IMR-90 (cell line): ENCODE data around the gene ZRSR2. TPM values are rescaled to one million over a fixed set of nuclear protein-coding genes. Genes with fewer than 3 reads are reported as not detected.

Experiments used
- ATAC-seq: fragments of 200-7000 bp; cut with Tn5 transposase; 2 replicates; pipeline ENCODE4 v1.9.1; 2020; ENCODE audit warnings: low read depth, mild to moderate bottlenecking, moderate library complexity
- BruUV-seq: library from RNA; stranded (reverse); fragments of 400-500 nt; replicated peaks from 2 replicates; lab custom pipeline; 2021; lab: Mats Ljungman, UMichigan
- CTCF ChIA-PET: fragments of 300-600 bp; formaldehyde crosslinking; extraction: SDS; loops from one replicate; lab custom pipeline; 2021; ENCODE audit warnings: antibody characterized with exemption; lab: Yijun Ruan, JAX
- POLR2A ChIA-PET: fragments of 300-600 bp; sonication (Branson Sonifier 250); formaldehyde crosslinking; loops from one replicate; lab custom pipeline; 2022; ENCODE audit warnings: antibody characterized with exemption; ENCODE audit not compliant: unreplicated experiment; lab: Charles Lee
- DNase-seq: peaks from one replicate; pipeline ENCODE4 v3.0.0; 2013
- H2AFZ ChIP-seq: replicated peaks from 2 replicates; pipeline ENCODE3; 2013; ENCODE audit warnings: low read length, mild to moderate bottlenecking; ENCODE audit not compliant: poor library complexity
- H2AK5ac ChIP-seq: 2 replicates; pipeline ENCODE4 v1.6.1; 2013; ENCODE audit warnings: low read depth, low read length, inconsistent platforms
- H2AK9ac ChIP-seq: replicated peaks from 2 replicates; pipeline ENCODE3; 2013; ENCODE audit warnings: mild to moderate bottlenecking, low read depth, low read length, moderate library complexity; ENCODE audit not compliant: poor library complexity
- H2BK120ac ChIP-seq: 2 replicates; pipeline ENCODE4 v1.6.1; 2013; ENCODE audit warnings: low read depth, low read length, inconsistent platforms
- H2BK15ac ChIP-seq: 3 replicates; pipeline ENCODE4 v1.6.1; 2013; ENCODE audit warnings: low read depth, low read length, inconsistent platforms
- H2BK20ac ChIP-seq: 2 replicates; pipeline ENCODE4 v1.6.1; 2013; ENCODE audit warnings: low read depth, mild to moderate bottlenecking, inconsistent platforms, low read length, moderate library complexity
- H2BK5ac ChIP-seq: 2 replicates; pipeline ENCODE4 v1.6.1; 2013; ENCODE audit warnings: mild to moderate bottlenecking, low read depth, low read length, inconsistent platforms; ENCODE audit not compliant: poor library complexity, severe bottlenecking
- H3K14ac ChIP-seq: replicated peaks from 2 replicates; pipeline ENCODE4 v1.6.1; 2013; ENCODE audit warnings: low read depth, low read length, inconsistent platforms
- H3K18ac ChIP-seq: 2 replicates; pipeline ENCODE4 v1.6.1; 2013; ENCODE audit warnings: low read depth, low read length, control low read depth
- H3K23ac ChIP-seq: 2 replicates; pipeline ENCODE4 v1.6.1; 2013; ENCODE audit warnings: low read depth, low read length, inconsistent platforms
- H3K27ac ChIP-seq: 2 replicates; pipeline ENCODE4 v1.5.1; 2013; ENCODE audit warnings: mild to moderate bottlenecking, control low read depth, low read length; ENCODE audit not compliant: insufficient read depth
- H3K27me3 ChIP-seq: 2 replicates; pipeline ENCODE4 v1.6.1; 2013; ENCODE audit warnings: low read length; ENCODE audit not compliant: control insufficient read depth, insufficient read depth
- H3K36me3 ChIP-seq: 2 replicates; pipeline ENCODE4 v1.6.1; 2013; ENCODE audit warnings: low read length, mixed read lengths; ENCODE audit not compliant: control insufficient read depth, insufficient read depth
- H3K4ac ChIP-seq: 2 replicates; pipeline ENCODE4 v1.6.1; 2013; ENCODE audit warnings: low read depth, low read length, inconsistent platforms
- H3K4me1 ChIP-seq: 2 replicates; pipeline ENCODE4 v1.6.1; 2013; ENCODE audit warnings: low read length, mixed read lengths; ENCODE audit not compliant: control insufficient read depth, insufficient read depth
- H3K4me2 ChIP-seq: 2 replicates; pipeline ENCODE4 v1.6.1; 2013; ENCODE audit warnings: low read depth, mild to moderate bottlenecking, control low read depth, low read length, moderate library complexity
- H3K4me3 ChIP-seq: 2 replicates; pipeline ENCODE4 v1.5.1; 2013; ENCODE audit warnings: low read depth, mild to moderate bottlenecking, control low read depth, low read length, moderate library complexity; ENCODE audit not compliant: insufficient read depth
- H3K56ac ChIP-seq: 2 replicates; pipeline ENCODE4 v1.6.1; 2013; ENCODE audit warnings: low read length, inconsistent platforms; ENCODE audit not compliant: insufficient read depth; ENCODE audit errors: extremely low read depth
- H3K79me1 ChIP-seq, 2 experiments: 2 replicates each; pipeline ENCODE4 v1.6.1; 2013; ENCODE audit warnings: low read length in 2 of 2, inconsistent platforms in 1 of 2, low read depth in 1 of 2
- H3K9ac ChIP-seq: 2 replicates; pipeline ENCODE4 v1.6.1; 2013; ENCODE audit warnings: low read depth, low read length, control low read depth
- H3K9me1 ChIP-seq: 2 replicates; pipeline ENCODE4 v1.6.1; 2013; ENCODE audit warnings: low read length, inconsistent platforms; ENCODE audit not compliant: insufficient read depth
- H3K9me3 ChIP-seq: 2 replicates; pipeline ENCODE4 v1.6.1; 2013; ENCODE audit warnings: low read length; ENCODE audit not compliant: control insufficient read depth, insufficient read depth
- H4K20me1 ChIP-seq: 2 replicates; pipeline ENCODE4 v1.6.1; 2013; ENCODE audit warnings: low read length, inconsistent platforms; ENCODE audit not compliant: insufficient read depth
- H4K5ac ChIP-seq: 2 replicates; pipeline ENCODE4 v1.6.1; 2013; ENCODE audit warnings: mild to moderate bottlenecking, low read depth, low read length, control low read depth
- H4K8ac ChIP-seq, 2 experiments: 2 replicates each; pipeline ENCODE4 v1.6.1; 2013; ENCODE audit warnings: low read depth in 2 of 2, low read length in 2 of 2, control low read depth in 1 of 2, inconsistent platforms in 1 of 2
- H4K91ac ChIP-seq: 2 replicates; pipeline ENCODE4 v1.6.1; 2013; ENCODE audit warnings: low read depth, low read length, inconsistent platforms; ENCODE audit not compliant: insufficient read depth
- BHLHE40 ChIP-seq: fragments of 150-350 bp; IDR thresholded peaks from 2 replicates; pipeline ENCODE4 v1.6.1; 2016; ENCODE audit warnings: mild to moderate bottlenecking, low read depth, low read length
- CEBPB ChIP-seq: IDR thresholded peaks from 2 replicates; pipeline ENCODE4 v1.6.1; 2012; ENCODE audit warnings: low read depth, low read length, improper control_type of control experiment
- CHD1 ChIP-seq: IDR thresholded peaks from 2 replicates; pipeline ENCODE4 v1.6.1; 2012; ENCODE audit warnings: low read depth, low read length, improper control_type of control experiment
- CTCF ChIP-seq: conservative IDR thresholded peaks from 2 replicates; pipeline ENCODE4 v1.5.1; 2012; ENCODE audit warnings: mild to moderate bottlenecking, low read depth, low read length, improper control_type of control experiment
- FOS ChIP-seq: fragments of 150-350 bp; IDR thresholded peaks from 2 replicates; pipeline ENCODE4 v1.6.1; 2016; ENCODE audit warnings: low read depth, low read length
- MAFK ChIP-seq: IDR thresholded peaks from 2 replicates; pipeline ENCODE4 v1.6.1; 2012; ENCODE audit warnings: low read depth, low read length, improper control_type of control experiment
- MAZ ChIP-seq: IDR thresholded peaks from 2 replicates; pipeline ENCODE4 v1.6.1; 2012; ENCODE audit warnings: low read depth, mild to moderate bottlenecking, low read length, improper control_type of control experiment, moderate library complexity, borderline replicate concordance
- MXI1 ChIP-seq: IDR thresholded peaks from 2 replicates; pipeline ENCODE4 v1.6.1; 2012; ENCODE audit warnings: low read depth, mild to moderate bottlenecking, low read length, moderate library complexity, borderline replicate concordance
- NFE2L2 ChIP-seq: fragments of 150-350 bp; IDR thresholded peaks from 2 replicates; pipeline ENCODE4 v1.6.1; 2016; ENCODE audit warnings: low read depth, mild to moderate bottlenecking, low read length
- POLR2A ChIP-seq: IDR thresholded peaks from 2 replicates; pipeline ENCODE4 v1.6.1; 2012; ENCODE audit warnings: mild to moderate bottlenecking, low read depth, low read length
- RAD21 ChIP-seq: IDR thresholded peaks from 2 replicates; pipeline ENCODE4 v1.6.1; 2012; ENCODE audit warnings: low read length, improper control_type of control experiment
- RCOR1 ChIP-seq: IDR thresholded peaks from 2 replicates; pipeline ENCODE4 v1.6.1; 2012; ENCODE audit warnings: mild to moderate bottlenecking, low read length, improper control_type of control experiment; ENCODE audit not compliant: insufficient replicate concordance
- RFX5 ChIP-seq: IDR thresholded peaks from 2 replicates; pipeline ENCODE4 v1.8.0; 2012; ENCODE audit warnings: low read depth, mild to moderate bottlenecking, low read length, moderate library complexity
- SMC3 ChIP-seq: fragments of 150-350 bp; IDR thresholded peaks from 2 replicates; pipeline ENCODE4 v1.6.1; 2016; ENCODE audit warnings: low read depth, mild to moderate bottlenecking, antibody characterized with exemption, low read length, moderate library complexity
- USF2 ChIP-seq: fragments of 150-350 bp; IDR thresholded peaks from 2 replicates; pipeline ENCODE4 v1.6.1; 2017; ENCODE audit warnings: mild to moderate bottlenecking, antibody characterized with exemption, low read length, low read depth
- WGBS, 2 experiments: methylation state at CpG; one replicate each; pipeline versions ENCODE4 v1.1.5 to v1.1.7; 2013; ENCODE audit warnings: missing lambda C conversion rate in 2 of 2; ENCODE audit not compliant: insufficient read length in 1 of 2; ENCODE audit errors: extremely low coverage in 2 of 2; 5-methylcytosine and 5-hydroxymethylcytosine counted together
- dilution Hi-C: fragments of 300-500 bp; cut with HindIII; formaldehyde crosslinking; loops from one replicate; pipeline ENCODE4 v1.14.3; 2018; ENCODE audit warnings: low sequenced_read_pairs; ENCODE audit not compliant: unreplicated experiment
- in situ Hi-C: fragments of 300-500 bp; cut with MboI; formaldehyde crosslinking; loops from 3 replicates; pipeline ENCODE4 v1.14.3; 2019; ENCODE audit warnings: low sequenced_read_pairs, inconsistent platforms, mixed read lengths
- intact Hi-C: fragments of 100-400 bp; cut with micrococcal nuclease; formaldehyde crosslinking; loops from 2 replicates; pipeline ENCODE4 v1.10.0; 2022
- polyA plus RNA-seq, 3 experiments: library from polyadenylated mRNA; depleted of rRNA; stranded (reverse); fragments of >200 nt; gene quantifications; 2 replicates each; pipeline ENCODE4 v1.2.3, GENCODE V29; 2012; ENCODE audit warnings: low replicate concordance in 1 of 3
- total RNA-seq: library from RNA; depleted of rRNA; stranded (reverse); fragments of >200 nt; gene quantifications from 2 replicates; pipeline ENCODE4 v1.2.3, GENCODE V29; 2012
- TF ChIP-seq, protein P1 (sequence below): fragments of 150-350 bp; IDR thresholded peaks from 2 replicates; pipeline ENCODE4 v1.6.1; 2016; ENCODE audit warnings: low read depth, mild to moderate bottlenecking, low read length, moderate library complexity, borderline replicate concordance

The ZRSR2 gene
- total and polyA plus RNA-seq, 2 of the 4 experiments (the other 2 are of a cell fraction), result 4.7 to 11.3 TPM

DNA sequence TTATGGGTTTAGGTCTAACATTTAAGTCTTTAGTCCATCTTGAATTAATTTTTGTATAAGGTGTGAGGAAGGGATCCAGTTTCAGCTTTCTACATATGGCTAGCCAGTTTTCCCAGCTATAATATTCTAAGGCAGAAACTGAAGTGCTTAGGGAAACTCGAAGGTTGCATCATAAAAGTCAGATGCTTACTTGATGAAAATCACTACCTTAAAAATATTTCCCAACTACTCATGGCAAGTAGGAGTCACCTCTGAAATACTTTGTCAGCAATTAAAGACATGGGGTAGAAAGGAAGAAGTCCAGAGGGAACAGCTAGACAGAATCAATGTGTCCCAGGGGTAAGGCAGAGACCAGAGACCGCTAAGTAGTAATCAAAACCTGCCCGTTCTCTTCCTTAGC lies 70.6 kb downstream of the ZRSR2 start:
- Histone ChIP-seq H3K18ac (no peak overlapping the region), H2BK15ac (no peak overlapping the region), H3K56ac (no peak overlapping the region), H3K4me2 (no peak overlapping the region), H3K36me3 (no peaks in the 10 kb centered on the region), H4K8ac (no peak overlapping the region), H3K79me1 (no peaks in the 10 kb centered on the region), H3K4me1 (peaks cover 2% of the 10 kb centered on the region; the same call in 1 of the 2 replicates), H3K9me3 (no peaks in the 10 kb centered on the region), H4K91ac (no peak overlapping the region), H3K9ac (no peak overlapping the region), H2AFZ (no peak overlapping the region), H3K27ac (no peak overlapping the region), H2BK20ac (no peak overlapping the region), H2BK5ac (no peak overlapping the region), H2AK5ac (no peak overlapping the region), H3K4me3 (no peak overlapping the region), H3K9me1 (no peaks in the 10 kb centered on the region), H2AK9ac (no peak overlapping the region), H3K14ac (no peak overlapping the region), H4K20me1 (no peaks in the 10 kb centered on the region), H4K5ac (no peak overlapping the region), H2BK120ac (no peak overlapping the region), H3K4ac (no peak overlapping the region), H3K23ac (no peak overlapping the region; the same call in 1 of the 2 replicates), H3K27me3 (peaks cover 7% of the 10 kb centered on the region; the same call in 1 of the 2 replicates)
- POLR2A ChIA-PET, result no interaction called here
- in situ Hi-C loops (no loop called here), dilution Hi-C loops (no loop called here), intact Hi-C loops (no loop called here)
- no peak for TF ChIP-seq MAZ
- no peak for TF ChIP-seq CEBPB
- TF ChIP-seq RAD21, result no peak
- TF ChIP-seq RFX5, result no peak
- no peak for TF ChIP-seq SMC3
- TF ChIP-seq MAFK, result no peak
- no peak for TF ChIP-seq USF2
- TF ChIP-seq FOS, result no peak
- no peak for TF ChIP-seq NFE2L2
- TF ChIP-seq RCOR1, result no peak
- no peak for TF ChIP-seq POLR2A
- no peak for TF ChIP-seq CTCF
- no peak for TF ChIP-seq MXI1
- TF ChIP-seq CHD1, result no peak
- TF ChIP-seq, protein P1, sequence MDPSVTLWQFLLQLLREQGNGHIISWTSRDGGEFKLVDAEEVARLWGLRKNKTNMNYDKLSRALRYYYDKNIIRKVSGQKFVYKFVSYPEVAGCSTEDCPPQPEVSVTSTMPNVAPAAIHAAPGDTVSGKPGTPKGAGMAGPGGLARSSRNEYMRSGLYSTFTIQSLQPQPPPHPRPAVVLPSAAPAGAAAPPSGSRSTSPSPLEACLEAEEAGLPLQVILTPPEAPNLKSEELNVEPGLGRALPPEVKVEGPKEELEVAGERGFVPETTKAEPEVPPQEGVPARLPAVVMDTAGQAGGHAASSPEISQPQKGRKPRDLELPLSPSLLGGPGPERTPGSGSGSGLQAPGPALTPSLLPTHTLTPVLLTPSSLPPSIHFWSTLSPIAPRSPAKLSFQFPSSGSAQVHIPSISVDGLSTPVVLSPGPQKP, result no peak
- TF ChIP-seq BHLHE40, result no peak
- no peak for ATAC-seq
- no TSS peak for BruUV-seq
- CTCF ChIA-PET, result no interaction called here
- WGBS, 2 experiments, result no CpG with 5 or more reads among the region's 3 CpGs
- DNase-seq, result no peak
